DND-41 (cell line): ENCODE data around the gene SLC30A2.

Experiments used
- EZH2 ChIP-seq: IDR thresholded peaks from 3 replicates; pipeline ENCODE4 v1.6.1; 2012; ENCODE audit warnings: borderline replicate concordance, low read depth, mild to moderate bottlenecking, moderate library complexity, low read length, inconsistent platforms; ENCODE audit not compliant: severe bottlenecking
- TF ChIP-seq, protein P1 (sequence below): IDR thresholded peaks from 2 replicates; pipeline ENCODE4 v1.5.1; 2012; ENCODE audit warnings: borderline replicate concordance, low read length, moderate library complexity, mild to moderate bottlenecking; ENCODE audit not compliant: poor library complexity, severe bottlenecking; ENCODE audit errors: extremely low read depth

DNA sequence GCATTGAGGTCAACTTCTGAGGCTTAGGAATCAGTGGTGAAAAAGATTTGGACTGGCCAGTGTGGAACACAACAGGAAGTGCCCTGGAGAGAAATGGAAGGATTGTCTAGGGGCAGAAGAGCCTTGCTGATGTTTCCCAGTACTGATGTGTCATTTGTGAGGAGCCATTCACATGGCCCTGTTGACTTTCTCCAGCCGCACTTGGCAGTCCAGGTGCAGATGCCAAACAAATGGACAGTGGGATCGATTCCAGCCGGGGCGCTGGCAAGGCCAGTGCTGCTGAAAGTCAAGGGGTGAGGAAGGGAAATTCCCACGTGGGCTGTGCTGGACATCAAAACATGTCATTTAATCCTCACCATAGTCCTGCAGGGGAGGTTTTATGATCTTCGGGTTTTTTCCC is 26.4 kb upstream of the SLC30A2 start:
- TF ChIP-seq, protein P1, sequence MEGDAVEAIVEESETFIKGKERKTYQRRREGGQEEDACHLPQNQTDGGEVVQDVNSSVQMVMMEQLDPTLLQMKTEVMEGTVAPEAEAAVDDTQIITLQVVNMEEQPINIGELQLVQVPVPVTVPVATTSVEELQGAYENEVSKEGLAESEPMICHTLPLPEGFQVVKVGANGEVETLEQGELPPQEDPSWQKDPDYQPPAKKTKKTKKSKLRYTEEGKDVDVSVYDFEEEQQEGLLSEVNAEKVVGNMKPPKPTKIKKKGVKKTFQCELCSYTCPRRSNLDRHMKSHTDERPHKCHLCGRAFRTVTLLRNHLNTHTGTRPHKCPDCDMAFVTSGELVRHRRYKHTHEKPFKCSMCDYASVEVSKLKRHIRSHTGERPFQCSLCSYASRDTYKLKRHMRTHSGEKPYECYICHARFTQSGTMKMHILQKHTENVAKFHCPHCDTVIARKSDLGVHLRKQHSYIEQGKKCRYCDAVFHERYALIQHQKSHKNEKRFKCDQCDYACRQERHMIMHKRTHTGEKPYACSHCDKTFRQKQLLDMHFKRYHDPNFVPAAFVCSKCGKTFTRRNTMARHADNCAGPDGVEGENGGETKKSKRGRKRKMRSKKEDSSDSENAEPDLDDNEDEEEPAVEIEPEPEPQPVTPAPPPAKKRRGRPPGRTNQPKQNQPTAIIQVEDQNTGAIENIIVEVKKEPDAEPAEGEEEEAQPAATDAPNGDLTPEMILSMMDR: no peak
- TF ChIP-seq EZH2: no peak
